Dendritic cell treated with granulocyte-macrophage colony-stimulating factor and Interleukin-4, amounts not matched to agents 40 ng/mL and 50 ng/mL, for 4 days (primary cell): ENCODE results near the gene ADAMTSL1.

Experiments used
- H3K27ac Mint-ChIP-seq: one replicate; pipeline ENCODE4 v1.8.0; 2022; ENCODE audit warnings: mild to moderate bottlenecking, mixed read lengths
- H3K27me3 Mint-ChIP-seq: one replicate; pipeline ENCODE4 v1.8.0; 2022; ENCODE audit warnings: mild to moderate bottlenecking, mixed read lengths
- H3K36me3 Mint-ChIP-seq: one replicate; pipeline ENCODE4 v1.8.0; 2022; ENCODE audit warnings: low read depth, mixed read lengths
- H3K4me1 Mint-ChIP-seq: one replicate; pipeline ENCODE4 v1.8.0; 2022; ENCODE audit warnings: low read depth, mixed read lengths
- H3K4me3 Mint-ChIP-seq: one replicate; pipeline ENCODE4 v1.8.0; 2022; ENCODE audit warnings: mild to moderate bottlenecking, moderate library complexity, mixed read lengths
- H3K9me3 Mint-ChIP-seq: one replicate; pipeline ENCODE4 v1.8.0; 2022; ENCODE audit warnings: mixed read lengths
- intact Hi-C: fragments of 100-400 bp; cut with micrococcal nuclease; formaldehyde crosslinking; loops from one replicate; pipeline ENCODE4 v1.15.0; 2022

The ADAMTSL1 gene

DNA sequence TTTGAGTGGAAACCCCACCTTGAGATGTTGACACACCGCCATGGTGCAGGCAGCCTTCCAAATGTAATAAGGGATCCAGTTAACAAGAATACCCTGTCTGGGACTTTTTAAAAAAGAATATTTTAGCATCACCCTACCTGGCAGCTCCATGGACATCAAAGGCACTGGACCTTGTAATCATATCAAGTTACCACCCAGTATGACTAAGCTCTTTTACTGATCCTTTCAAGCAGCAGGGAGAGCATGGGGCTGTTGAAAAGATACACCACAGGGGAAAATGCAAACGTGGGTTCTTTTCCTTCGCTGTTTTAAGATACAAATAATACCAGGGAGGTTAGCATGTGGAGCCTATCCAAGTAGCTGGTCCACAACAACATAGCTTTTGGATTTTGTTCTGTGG is 347.8 kb downstream of the ADAMTSL1 start:
- Mint-ChIP-seq H3K27me3 (no peaks in the 10 kb centered on the region), H3K36me3 (no peaks in the 10 kb centered on the region), H3K27ac (no peak overlapping the region), H3K4me3 (no peak overlapping the region), H3K4me1 (no peaks in the 10 kb centered on the region), H3K9me3 (no peaks in the 10 kb centered on the region)
- intact Hi-C loops = loop anchor here (10.0 kb wide), 1 partner anchor 57 kb away; no protein-coding TSS in a partner anchor

- Mint-ChIP-seq H3K9me3 (no peaks in the 10 kb centered on the region), H3K27ac (no peak overlapping the region), H3K36me3 (no peaks in the 10 kb centered on the region), H3K4me3 (no peak overlapping the region), H3K27me3 (no peaks in the 10 kb centered on the region), H3K4me1 (no peaks in the 10 kb centered on the region)
- intact Hi-C loops = loop anchor here (10.0 kb wide), 1 partner anchor 58 kb away; no protein-coding TSS in a partner anchor
Observed at GRCh38 chr9:18822850-18823249, 348.9 kb downstream of the ADAMTSL1 start.

- H3K4me1 Mint-ChIP-seq = no peaks in the 10 kb centered on the region
- H3K4me3 Mint-ChIP-seq = no peak overlapping the region
- no peak overlapping the region for H3K27ac Mint-ChIP-seq
- intact Hi-C loops = loop anchor here (10.0 kb wide), 1 partner anchor 59 kb away; no protein-coding TSS in a partner anchor
- H3K9me3 Mint-ChIP-seq = no peaks in the 10 kb centered on the region
- no peaks in the 10 kb centered on the region for H3K27me3 Mint-ChIP-seq
- no peaks in the 10 kb centered on the region for H3K36me3 Mint-ChIP-seq
Observed at GRCh38 chr9:18824095-18824666, 350.2 kb downstream of the ADAMTSL1 start.

DNA sequence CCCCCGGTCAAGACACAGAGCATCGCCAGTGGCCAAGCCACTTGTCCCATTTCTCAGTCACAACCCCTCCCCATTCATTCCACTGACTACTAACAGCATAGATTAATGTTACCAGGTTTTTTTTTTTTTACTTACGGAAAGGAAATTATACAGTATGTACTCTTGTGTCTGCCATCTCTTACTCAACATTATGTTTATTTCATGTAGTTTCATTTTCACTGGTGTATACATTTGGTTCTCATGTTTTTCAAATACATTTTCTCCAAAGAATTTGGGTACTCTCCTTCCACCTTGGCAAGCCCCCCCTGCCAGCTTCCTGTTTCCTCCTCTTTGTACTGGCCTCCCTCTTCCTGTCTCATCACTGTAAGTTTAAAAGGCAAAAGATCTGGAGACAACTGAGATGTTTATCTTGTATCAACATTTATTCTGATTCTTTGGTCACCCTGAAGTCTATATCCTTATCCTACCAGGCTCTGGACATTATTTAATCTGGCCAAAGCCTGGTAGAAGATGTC is 351.8 kb downstream of the ADAMTSL1 start:
- Mint-ChIP-seq H3K27me3 (no peaks in the 10 kb centered on the region), H3K27ac (no peak overlapping the region), H3K4me3 (no peak overlapping the region), H3K36me3 (no peaks in the 10 kb centered on the region), H3K4me1 (no peaks in the 10 kb centered on the region), H3K9me3 (no peaks in the 10 kb centered on the region)
- intact Hi-C loops = loop anchor here (10.0 kb wide), 1 partner anchor 61 kb away; no protein-coding TSS in a partner anchor

DNA sequence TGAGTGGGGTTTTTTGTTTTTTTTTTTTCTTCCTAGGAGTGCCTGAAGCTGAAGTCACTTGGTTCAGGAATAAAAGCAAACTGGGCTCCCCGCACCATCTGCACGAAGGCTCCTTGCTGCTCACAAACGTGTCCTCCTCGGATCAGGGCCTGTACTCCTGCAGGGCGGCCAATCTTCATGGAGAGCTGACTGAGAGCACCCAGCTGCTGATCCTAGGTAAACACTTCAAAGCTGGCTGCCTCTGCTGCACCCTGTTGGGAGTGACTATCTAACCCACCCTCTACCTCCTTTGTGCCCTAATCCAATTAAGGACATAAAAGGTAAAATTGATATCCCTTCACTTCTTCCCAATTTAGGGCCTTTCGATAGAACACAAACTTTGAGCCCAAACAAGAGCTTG is 352.3 kb downstream of the ADAMTSL1 start:
- Mint-ChIP-seq H3K36me3 (no peaks in the 10 kb centered on the region), H3K9me3 (no peaks in the 10 kb centered on the region), H3K27ac (no peak overlapping the region), H3K4me3 (no peak overlapping the region), H3K27me3 (no peaks in the 10 kb centered on the region), H3K4me1 (no peaks in the 10 kb centered on the region)
- intact Hi-C loops = loop anchor here (10.0 kb wide), 1 partner anchor 61 kb away; no protein-coding TSS in a partner anchor

DNA sequence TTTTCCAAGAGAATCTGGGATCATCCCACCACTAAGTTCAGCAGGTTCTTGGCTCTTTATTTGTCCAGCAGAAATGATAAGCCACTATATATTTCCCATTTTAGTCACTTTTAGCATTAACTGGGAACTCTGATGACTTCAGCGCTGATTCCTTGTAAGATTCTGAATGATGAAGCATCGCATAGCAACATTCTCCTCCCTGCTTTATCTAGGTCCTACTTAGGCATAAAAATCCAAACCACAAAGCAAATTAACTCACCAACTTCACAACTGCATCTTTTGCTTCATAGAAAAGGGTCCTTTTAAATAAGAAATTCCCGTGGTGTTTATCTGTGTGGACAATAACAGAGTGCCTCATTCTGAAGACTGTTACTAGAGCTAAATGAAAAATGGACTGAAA is 355.1 kb downstream of the ADAMTSL1 start:
- H3K27ac Mint-ChIP-seq = no peak overlapping the region
- H3K4me1 Mint-ChIP-seq = no peaks in the 10 kb centered on the region
- intact Hi-C loops = loop anchor here (10.0 kb wide), 1 partner anchor 64 kb away; no protein-coding TSS in a partner anchor

DNA sequence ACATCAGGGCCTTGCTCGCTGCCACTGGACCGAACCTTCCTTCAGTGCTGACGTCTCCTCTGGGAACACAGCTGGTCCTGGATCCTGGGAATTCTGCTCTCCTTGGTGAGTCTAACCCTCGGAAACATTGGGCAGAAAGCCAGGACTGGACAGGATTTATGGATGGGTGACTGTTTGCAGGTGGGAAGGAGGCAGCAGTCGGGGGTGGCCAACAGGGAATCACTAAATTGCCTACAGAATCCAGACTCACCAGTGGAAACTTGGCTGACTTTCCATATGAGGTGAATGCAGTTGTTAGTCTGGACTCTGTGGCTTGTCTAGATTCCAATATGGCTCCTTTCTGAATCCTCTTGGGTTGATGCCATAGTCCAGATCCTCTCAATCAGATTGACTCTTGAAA is 355.9 kb downstream of the ADAMTSL1 start:
- intact Hi-C loops = loop anchor here (10.0 kb wide), 1 partner anchor 65 kb away; no protein-coding TSS in a partner anchor
- Mint-ChIP-seq H3K27me3 (no peaks in the 10 kb centered on the region), H3K4me1 (no peaks in the 10 kb centered on the region), H3K27ac (no peak overlapping the region), H3K9me3 (no peaks in the 10 kb centered on the region), H3K36me3 (no peaks in the 10 kb centered on the region), H3K4me3 (no peak overlapping the region)

More for the DNA sequence above, 355.1 kb downstream of the ADAMTSL1 start:
- Mint-ChIP-seq H3K36me3 (no peaks in the 10 kb centered on the region), H3K4me3 (no peak overlapping the region), H3K9me3 (no peaks in the 10 kb centered on the region), H3K27me3 (no peaks in the 10 kb centered on the region)

DNA sequence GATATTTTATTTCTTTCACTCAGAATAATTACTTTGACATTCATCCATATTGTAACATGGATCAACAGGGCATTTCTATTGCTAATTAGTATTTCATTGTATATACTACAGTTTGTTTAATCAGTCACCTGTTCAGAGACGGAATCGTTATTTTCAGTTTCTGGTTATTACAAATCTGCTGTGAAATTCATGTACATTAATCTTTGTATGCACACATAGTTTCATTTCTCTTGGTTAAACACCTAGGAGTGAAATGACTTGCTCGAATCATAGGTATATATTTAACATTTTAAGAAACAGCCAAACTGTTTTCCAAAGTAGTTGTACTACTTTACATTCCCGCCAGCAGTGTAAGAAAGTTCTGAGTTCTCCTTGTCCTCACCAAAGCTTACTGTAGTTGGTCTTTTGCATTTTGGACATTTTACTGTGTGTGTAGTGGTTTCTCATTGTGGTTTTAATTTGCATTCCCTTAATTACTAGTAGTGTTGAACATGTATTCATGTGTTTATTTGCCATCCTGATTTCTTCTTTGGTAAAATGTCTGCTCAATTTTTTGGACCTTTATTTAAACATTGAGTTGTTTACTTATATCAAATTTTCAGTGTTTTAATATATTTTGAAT is 360.9 kb downstream of the ADAMTSL1 start:
- H3K27me3 Mint-ChIP-seq = no peaks in the 10 kb centered on the region
- no peaks in the 10 kb centered on the region for H3K9me3 Mint-ChIP-seq
- H3K27ac Mint-ChIP-seq = no peak overlapping the region
- H3K36me3 Mint-ChIP-seq = no peaks in the 10 kb centered on the region
- H3K4me1 Mint-ChIP-seq = no peaks in the 10 kb centered on the region
- no peak overlapping the region for H3K4me3 Mint-ChIP-seq
- intact Hi-C loops = no loop called here

GRCh38 chr9:18837402-18837801 is 363.4 kb downstream of the ADAMTSL1 start:
- peaks cover 9% of the 10 kb centered on the region for H3K9me3 Mint-ChIP-seq
- no peaks in the 10 kb centered on the region for H3K36me3 Mint-ChIP-seq
- H3K27ac Mint-ChIP-seq = no peak overlapping the region
- H3K4me3 Mint-ChIP-seq = no peak overlapping the region
- intact Hi-C loops = no loop called here
- no peaks in the 10 kb centered on the region for H3K27me3 Mint-ChIP-seq
- no peaks in the 10 kb centered on the region for H3K4me1 Mint-ChIP-seq

- H3K27me3 Mint-ChIP-seq = no peaks in the 10 kb centered on the region
- H3K4me1 Mint-ChIP-seq = no peaks in the 10 kb centered on the region
- no peak overlapping the region for H3K4me3 Mint-ChIP-seq
- intact Hi-C loops = no loop called here
- no peaks in the 10 kb centered on the region for H3K36me3 Mint-ChIP-seq
- peaks cover 21% of the 10 kb centered on the region for H3K9me3 Mint-ChIP-seq
- no peak overlapping the region for H3K27ac Mint-ChIP-seq
Observed at GRCh38 chr9:18847576-18848275, 373.8 kb downstream of the ADAMTSL1 start.

DNA sequence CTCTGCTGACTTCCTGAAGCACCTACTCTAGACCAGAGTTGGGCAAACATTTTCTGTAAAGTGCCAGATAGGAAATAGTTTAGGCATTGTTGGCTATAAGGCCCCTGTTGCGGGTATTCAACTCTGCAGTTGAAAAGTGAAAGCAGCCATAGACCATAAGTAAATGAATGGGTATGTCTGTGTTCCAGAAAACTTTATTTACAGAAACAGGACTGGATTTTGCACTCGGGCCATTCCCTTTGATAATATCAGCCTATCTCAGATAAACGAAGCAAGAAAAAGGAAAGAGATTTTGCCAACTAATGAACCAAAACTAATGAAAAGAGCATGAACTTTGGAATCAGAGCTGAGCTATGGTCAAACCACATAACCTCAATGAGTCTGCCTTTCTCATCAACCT is 374.7 kb downstream of the ADAMTSL1 start:
- H3K27ac Mint-ChIP-seq = no peak overlapping the region
- peaks cover 12% of the 10 kb centered on the region for H3K9me3 Mint-ChIP-seq
- H3K4me3 Mint-ChIP-seq = no peak overlapping the region
- no peaks in the 10 kb centered on the region for H3K4me1 Mint-ChIP-seq
- no peaks in the 10 kb centered on the region for H3K36me3 Mint-ChIP-seq
- intact Hi-C loops = no loop called here
- no peaks in the 10 kb centered on the region for H3K27me3 Mint-ChIP-seq

- H3K27me3 Mint-ChIP-seq = no peaks in the 10 kb centered on the region
- no peaks in the 10 kb centered on the region for H3K4me1 Mint-ChIP-seq
- H3K9me3 Mint-ChIP-seq = peaks cover 8% of the 10 kb centered on the region
- intact Hi-C loops = no loop called here
- H3K4me3 Mint-ChIP-seq = no peak overlapping the region
- no peak overlapping the region for H3K27ac Mint-ChIP-seq
- H3K36me3 Mint-ChIP-seq = no peaks in the 10 kb centered on the region
Observed at GRCh38 chr9:18849270-18849669, 375.3 kb downstream of the ADAMTSL1 start.

GRCh38 chr9:18849890-18850677 is 376.1 kb downstream of the ADAMTSL1 start:
- no peak overlapping the region for H3K27ac Mint-ChIP-seq
- no peaks in the 10 kb centered on the region for H3K36me3 Mint-ChIP-seq
- no peaks in the 10 kb centered on the region for H3K4me1 Mint-ChIP-seq
- intact Hi-C loops = no loop called here
- peaks cover 2% of the 10 kb centered on the region for H3K9me3 Mint-ChIP-seq
- H3K4me3 Mint-ChIP-seq = no peak overlapping the region
- no peaks in the 10 kb centered on the region for H3K27me3 Mint-ChIP-seq
